H1 (cell line): ENCODE data around the gene DISC1. TPM values are rescaled to one million over a fixed set of nuclear protein-coding genes. Genes with fewer than 3 reads are reported as not detected.

Source experiments
- CTCF ChIA-PET: fragments of 300-600 bp; sonication (Branson Sonifier 250); formaldehyde crosslinking; loops from one replicate; lab custom pipeline; 2021; ENCODE audit not compliant: partially characterized antibody; lab: Charles Lee
- POLR2A ChIA-PET: fragments of 300-600 bp; sonication (Branson Sonifier 250); formaldehyde crosslinking; loops from one replicate; lab custom pipeline; 2021; ENCODE audit warnings: inconsistent platforms; ENCODE audit not compliant: partially characterized antibody; lab: Charles Lee
- DNase-seq, 2 experiments: peaks; one replicate each; pipeline versions ENCODE4 v3.0.0 to v3.0.0-alpha.2; 2010 to 2022; ENCODE audit warnings: low spot score in 2 of 2, low read depth in 1 of 2, mixed read lengths in 1 of 2
- FAIRE-seq: peaks from 2 replicates; lab custom pipeline; 2011; peaks lifted over from hg19 to GRCh38; lab: Jason Lieb, UNC
- H2AFZ ChIP-seq: 2 replicates; pipeline ENCODE4 v1.8.1; 2012; ENCODE audit warnings: low read length, inconsistent platforms
- H2AK5ac ChIP-seq: 2 replicates; pipeline ENCODE4 v1.6.1; 2013; ENCODE audit warnings: low read depth, low read length
- H2BK120ac ChIP-seq: replicated peaks from 2 replicates; pipeline ENCODE3; 2013; ENCODE audit warnings: low read depth, low read length, inconsistent platforms
- H2BK12ac ChIP-seq: 2 replicates; pipeline ENCODE4 v1.6.1; 2013; ENCODE audit warnings: low read depth, low read length
- H2BK15ac ChIP-seq: 2 replicates; pipeline ENCODE4 v1.6.1; 2013; ENCODE audit warnings: low read length
- H2BK20ac ChIP-seq: 2 replicates; pipeline ENCODE4 v1.6.1; 2013; ENCODE audit warnings: low read length
- H2BK5ac ChIP-seq: 2 replicates; pipeline ENCODE4 v1.6.1; 2013; ENCODE audit warnings: low read depth, low read length
- H3K14ac ChIP-seq: 2 replicates; pipeline ENCODE4 v1.6.1; 2013; ENCODE audit warnings: inconsistent platforms; ENCODE audit not compliant: insufficient read length
- H3K18ac ChIP-seq: 2 replicates; pipeline ENCODE4 v1.6.1; 2013; ENCODE audit warnings: low read length; ENCODE audit errors: extremely low read depth
- H3K23ac ChIP-seq: 2 replicates; pipeline ENCODE4 v1.6.1; 2013; ENCODE audit warnings: inconsistent platforms; ENCODE audit not compliant: insufficient read length
- H3K23me2 ChIP-seq: 2 replicates; pipeline ENCODE4 v1.6.1; 2013; ENCODE audit warnings: low read depth, low read length
- H3K27ac ChIP-seq: 2 replicates; pipeline ENCODE4 v1.6.1; 2011; ENCODE audit warnings: low read depth, low read length, inconsistent platforms
- H3K27me3 ChIP-seq, 4 experiments: replicated peaks in 1 of 4; 1 replicate in 1 of 4; 2 replicates in 3 of 4; pipeline versions ENCODE4 v1.6.1 to v1.8.1; 2011 to 2013; ENCODE audit warnings: low read length in 3 of 4, mild to moderate bottlenecking in 3 of 4, inconsistent platforms in 2 of 4, mixed read lengths in 2 of 4, moderate library complexity in 1 of 4; ENCODE audit not compliant: control insufficient read depth in 3 of 4, insufficient read depth in 3 of 4; ENCODE audit errors: extremely low read depth in 1 of 4
- H3K36me3 ChIP-seq, 4 experiments: 2 replicates each; pipeline versions ENCODE4 v1.6.1 to v1.8.1; 2011 to 2013; ENCODE audit warnings: mild to moderate bottlenecking in 4 of 4, low read length in 3 of 4, moderate library complexity in 2 of 4, control low read depth in 1 of 4, inconsistent platforms in 1 of 4; ENCODE audit not compliant: insufficient read depth in 4 of 4, control insufficient read depth in 2 of 4
- H3K4ac ChIP-seq: replicated peaks from 2 replicates; pipeline ENCODE3; 2013; ENCODE audit warnings: low read length, low read depth, mixed read lengths, inconsistent platforms; ENCODE audit not compliant: insufficient read length
- H3K4me1 ChIP-seq, 4 experiments: replicated peaks in 1 of 4; 1 replicate in 1 of 4; 2 replicates in 3 of 4; pipeline versions ENCODE4 v1.6.1 to v1.8.1; 2011 to 2013; ENCODE audit warnings: low read length in 3 of 4, inconsistent platforms in 2 of 4, mixed read lengths in 1 of 4; ENCODE audit not compliant: insufficient read depth in 4 of 4, control insufficient read depth in 3 of 4
- H3K4me2 ChIP-seq, 2 experiments: 2 replicates each; pipeline versions ENCODE4 v1.6.1 to v1.8.1; 2011 to 2013; ENCODE audit warnings: low read depth in 2 of 2, low read length in 2 of 2, control low read depth in 1 of 2, inconsistent platforms in 1 of 2, mild to moderate bottlenecking in 1 of 2; ENCODE audit not compliant: insufficient read depth in 1 of 2
- H3K4me3 ChIP-seq, 4 experiments: fragments of 200-600, 300-600 bp in 1 of 4; sonication (generic), shearing (Covaris generic), sonication (Bioruptor Twin) in 1 of 4; 2 replicates each; pipeline versions ENCODE4 v1.5.1 to v1.8.1; 2011 to 2016; ENCODE audit warnings: low read length in 4 of 4, low read depth in 3 of 4, control low read depth in 2 of 4, inconsistent platforms in 2 of 4, mild to moderate bottlenecking in 2 of 4, mixed read lengths in 1 of 4, moderate library complexity in 1 of 4; ENCODE audit not compliant: insufficient read depth in 2 of 4; ENCODE audit errors: extremely low read depth in 1 of 4
- H3K56ac ChIP-seq: replicated peaks from 2 replicates; pipeline ENCODE3; 2013; ENCODE audit warnings: low read depth, mild to moderate bottlenecking, mixed read lengths, low read length, inconsistent platforms; ENCODE audit not compliant: insufficient read length
- H3K79me1 ChIP-seq: 2 replicates; pipeline ENCODE4 v1.6.1; 2013; ENCODE audit warnings: low read depth, low read length, control low read depth
- H3K79me2 ChIP-seq, 2 experiments: 2 replicates each; pipeline versions ENCODE4 v1.6.1 to v1.8.1; 2012 to 2013; ENCODE audit warnings: low read length in 2 of 2, mild to moderate bottlenecking in 2 of 2, inconsistent platforms in 1 of 2; ENCODE audit not compliant: insufficient read depth in 2 of 2, control insufficient read depth in 1 of 2
- H3K9ac ChIP-seq, 4 experiments: replicated peaks in 1 of 4; 1 replicate in 1 of 4; 2 replicates in 3 of 4; pipeline versions ENCODE4 v1.6.1 to v1.8.1; 2011 to 2013; ENCODE audit warnings: low read depth in 3 of 4, low read length in 3 of 4, control low read depth in 2 of 4, mild to moderate bottlenecking in 2 of 4, moderate library complexity in 2 of 4, inconsistent platforms in 1 of 4; ENCODE audit errors: extremely low read depth in 1 of 4
- H3K9me3 ChIP-seq, 2 experiments: 2 replicates each; pipeline versions ENCODE4 v1.6.1 to v1.8.1; 2012 to 2013; ENCODE audit warnings: mild to moderate bottlenecking in 2 of 2, moderate library complexity in 2 of 2, control low read depth in 1 of 2, inconsistent platforms in 1 of 2, low read depth in 1 of 2, low read length in 1 of 2, mixed read lengths in 1 of 2; ENCODE audit not compliant: insufficient read depth in 2 of 2
- H4K20me1 ChIP-seq, 2 experiments: replicated peaks in 1 of 2; 2 replicates each; pipeline versions ENCODE3 to v1.8.1; 2011 to 2013; ENCODE audit warnings: inconsistent platforms in 2 of 2, low read length in 2 of 2, mild to moderate bottlenecking in 1 of 2; ENCODE audit not compliant: insufficient read depth in 2 of 2, control insufficient read depth in 1 of 2
- H4K5ac ChIP-seq: 2 replicates; pipeline ENCODE4 v1.6.1; 2013; ENCODE audit warnings: low read length, low read depth, mixed read lengths, inconsistent platforms; ENCODE audit not compliant: insufficient read length
- H4K8ac ChIP-seq: 2 replicates; pipeline ENCODE4 v1.8.0; 2013; ENCODE audit warnings: mild to moderate bottlenecking, moderate library complexity, low read length, inconsistent platforms; ENCODE audit not compliant: insufficient read depth; ENCODE audit errors: extremely low read depth
- H4K91ac ChIP-seq: replicated peaks from 2 replicates; pipeline ENCODE3; 2013; ENCODE audit warnings: low read length, mixed read lengths, inconsistent platforms; ENCODE audit not compliant: insufficient read length
- ASH2L ChIP-seq: fragments of 200-600, 300-600 bp; sonication (generic); IDR thresholded peaks from one replicate; pipeline ENCODE4 v1.7.1; 2017; ENCODE audit warnings: low read length
- CBX8 ChIP-seq: fragments of 300-800, 300-1000 bp; sonication (generic); IDR thresholded peaks from 2 replicates; pipeline ENCODE4 v1.7.1; 2016; ENCODE audit warnings: low read depth, low read length, borderline replicate concordance
- CEBPB ChIP-seq: IDR thresholded peaks from 2 replicates; pipeline ENCODE4 v1.6.1; 2012; ENCODE audit warnings: low read depth, low read length
- CTBP2 ChIP-seq: IDR thresholded peaks from 2 replicates; pipeline ENCODE4 v1.7.0; 2011; ENCODE audit warnings: borderline replicate concordance, mild to moderate bottlenecking, moderate library complexity, mixed read lengths, low read length; ENCODE audit not compliant: insufficient read depth, insufficient read length
- EP300 ChIP-seq, 2 experiments: IDR thresholded peaks; 1 replicate in 1 of 2; 2 replicates in 1 of 2; pipeline ENCODE4 v1.6.1; 2011 to 2012; ENCODE audit warnings: low read depth in 2 of 2, low read length in 2 of 2, mild to moderate bottlenecking in 2 of 2, borderline replicate concordance in 1 of 2, inconsistent platforms in 1 of 2, moderate library complexity in 1 of 2
- JUND ChIP-seq: IDR thresholded peaks from 2 replicates; pipeline ENCODE4 v1.6.1; 2011; ENCODE audit warnings: mild to moderate bottlenecking, improper control_type of control experiment, low read length
- KDM4A ChIP-seq: IDR thresholded peaks from one replicate; pipeline ENCODE4 v1.7.1; 2012; ENCODE audit warnings: low read depth, mild to moderate bottlenecking, moderate library complexity, low read length, inconsistent platforms; ENCODE audit not compliant: severe bottlenecking
- KDM5A ChIP-seq: fragments of 200-600 bp; IDR thresholded peaks from 2 replicates; pipeline ENCODE4 v1.7.1; 2012; ENCODE audit warnings: mild to moderate bottlenecking, low read length, inconsistent platforms, mixed read lengths
- POLR2A ChIP-seq, 2 experiments: IDR thresholded peaks; 1 replicate in 1 of 2; 2 replicates in 1 of 2; pipeline ENCODE4 v1.6.1; 2011; ENCODE audit warnings: low read depth in 2 of 2, low read length in 2 of 2, mild to moderate bottlenecking in 2 of 2; ENCODE audit errors: control extremely low read depth in 1 of 2
- POLR2AphosphoS5 ChIP-seq: IDR thresholded peaks from 2 replicates; pipeline ENCODE4 v1.6.1; 2011; ENCODE audit warnings: low read depth, low read length
- RNF2 ChIP-seq: fragments of 200-900, 300-1000 bp; sonication (generic); IDR thresholded peaks from 2 replicates; pipeline ENCODE4 v1.7.1; 2016; ENCODE audit warnings: borderline replicate concordance, low read depth, mild to moderate bottlenecking, antibody characterized with exemption, low read length; ENCODE audit not compliant: poor library complexity, severe bottlenecking; ENCODE audit errors: missing control alignments
- SRF ChIP-seq: IDR thresholded peaks from 2 replicates; pipeline ENCODE4 v1.6.1; 2011; ENCODE audit warnings: mild to moderate bottlenecking, low read depth, low read length, moderate library complexity
- YY1 ChIP-seq: IDR thresholded peaks from 2 replicates; pipeline ENCODE4 v1.6.1; 2011; ENCODE audit warnings: low read depth, mild to moderate bottlenecking, low read length
- ZNF274 ChIP-seq: IDR thresholded peaks from 2 replicates; pipeline ENCODE4 v1.7.0; 2012; ENCODE audit warnings: low read length, borderline replicate concordance; ENCODE audit errors: extremely low read depth
- WGBS, 2 experiments: shearing (Covaris generic) in 1 of 2; methylation state at CpG; one replicate each; pipeline versions ENCODE4 v1.1.6 to v1.1.7; 2013 to 2015; ENCODE audit warnings: low lambda C conversion rate in 2 of 2, mixed read lengths in 2 of 2, inconsistent platforms in 1 of 2, low coverage in 1 of 2, missing lambda C conversion rate in 1 of 2; ENCODE audit not compliant: insufficient replicate concordance in 2 of 2, insufficient coverage in 1 of 2, insufficient read length in 1 of 2; ENCODE audit errors: extremely low coverage in 1 of 2, missing lambda C conversion rate in 1 of 2; 5-methylcytosine and 5-hydroxymethylcytosine counted together
- polyA plus RNA-seq, 7 experiments: library from polyadenylated mRNA; depleted of rRNA in 3 of 7; stranded (reverse) in 5 of 7; unstranded in 2 of 7; fragments of >200 nt in 5 of 7; fragments of 200-250 nt in 2 of 7; gene quantifications; 1 replicate in 5 of 7; 2 replicates in 1 of 7; 4 replicates in 1 of 7; pipeline versions ENCODE4 v1.2.1 to v1.2.3, GENCODE V29; 2011 to 2013; ENCODE audit warnings: missing spikeins in 2 of 7, mixed read lengths in 2 of 7
- total RNA-seq: library from RNA; stranded (reverse); fragmentation: NEBNext Ultra II Directional; extraction: Animal tissue kit (Norgen Biotek cat#: 25700); gene quantifications from 2 replicates; pipeline ENCODE4 v1.2.1, GENCODE V29; 2021

The DISC1 gene
- total and polyA plus RNA-seq, 2 of the 8 experiments (the other 6 are each of a cell fraction or from before 2014, with no cell fraction given), result 1.1 to 3.5 TPM

GRCh38 chr1:231757759-231758158, 131.2 kb downstream of the DISC1 start:
- H2AK5ac ChIP-seq, result no peak overlapping the region
- H2BK15ac ChIP-seq, result no peak overlapping the region
- no peak overlapping the region for H3K56ac ChIP-seq
- H3K36me3 ChIP-seq, result peaks cover 0 to 2% (median 0%) of the 10 kb centered on the region in 4 experiments; a peak in 1 of 8 replicates
- H2BK5ac ChIP-seq, result no peak overlapping the region
- H3K18ac ChIP-seq, result no peak overlapping the region
- no peak overlapping the region for H3K14ac ChIP-seq
- H2BK120ac ChIP-seq, result no peak overlapping the region
- DNase-seq, result no peak
- no peak overlapping the region for H3K4me3 ChIP-seq
- FAIRE-seq, result no peak
- no peaks in the 10 kb centered on the region; a peak in 1 of 7 replicates for H3K27me3 ChIP-seq
- no peak overlapping the region for H4K5ac ChIP-seq
- H3K23ac ChIP-seq, result no peak overlapping the region
- no peak overlapping the region for H4K8ac ChIP-seq
- no peak overlapping the region for H2BK20ac ChIP-seq
- no peaks in the 10 kb centered on the region for H3K4me1 ChIP-seq
- H3K79me2 ChIP-seq, result no peaks in the 10 kb centered on the region
- H3K4me2 ChIP-seq, result no peak overlapping the region
- H3K4ac ChIP-seq, result no peak overlapping the region
- H3K9me3 ChIP-seq, result peaks cover 11 to 16% of the 10 kb centered on the region in 2 experiments
- POLR2A ChIA-PET, result interaction anchor here (1.6 kb wide), 1 partner anchor 10 kb away, joined by 4 read pairs; no protein-coding TSS in a partner anchor
- no peaks in the 10 kb centered on the region for H4K20me1 ChIP-seq
- H4K91ac ChIP-seq, result no peak overlapping the region
- no peak overlapping the region for H3K27ac ChIP-seq
- no peaks in the 10 kb centered on the region for H3K23me2 ChIP-seq
- H3K79me1 ChIP-seq, result no peaks in the 10 kb centered on the region
- H2AFZ ChIP-seq, result no peak overlapping the region
- WGBS, 2 experiments, result 93% methylated on average over 8 of the region's 8 CpGs; no CpG with 5 or more reads in 1 of the 2 experiments
- no peak overlapping the region for H2BK12ac ChIP-seq
- H3K9ac ChIP-seq, result no peak overlapping the region
- CTCF ChIA-PET, result interaction anchor here (0.6 to 4.2 kb wide), 28 partner anchors 9 to 1508 kb away, joined by 3 to 48 read pairs (median 7); no protein-coding TSS in a partner anchor
- TF ChIP-seq CEBPB (no peak), ZNF274 (no peak), RNF2 (no peak), POLR2A (IDR thresholded peaks at IDR 0.05; ENCODE audit: control extremely low read depth in 1 of 2, low read depth in 2 of 2, low read length in 2 of 2) (no peak), CBX8 (no peak), YY1 (no peak), KDM4A (no peak), EP300 (IDR thresholded peaks at IDR 0.05; ENCODE audit: borderline replicate concordance in 1 of 2, low read depth in 2 of 2, low read length in 2 of 2) (no peak), KDM5A (no peak), POLR2AphosphoS5 (no peak), JUND (no peak), CTBP2 (no peak), ASH2L (no peak), SRF (no peak)
